Measurements from ENCODE around the gene GTF3C4.

DNA sequence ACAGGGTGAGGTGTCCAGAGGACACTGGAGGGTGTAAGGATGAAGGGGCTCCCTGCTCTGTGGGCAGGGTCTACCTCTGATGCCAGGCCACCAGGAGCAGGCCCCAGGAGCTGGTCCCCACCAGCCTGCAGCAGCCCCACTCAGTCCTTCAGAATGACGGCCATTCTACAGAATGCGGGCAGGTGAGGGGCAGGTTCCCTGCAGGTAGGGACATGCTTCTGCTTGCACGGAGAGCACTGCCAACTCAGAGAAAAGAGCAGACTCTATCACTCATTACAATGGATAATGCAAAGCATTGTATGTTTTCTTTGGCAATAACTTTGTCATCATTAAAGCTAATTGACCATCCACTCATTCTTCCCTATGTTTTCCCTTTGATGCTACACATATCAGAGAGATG, 39.5 kb upstream of the GTF3C4 start:
- TF ChIP-seq, protein P1, sequence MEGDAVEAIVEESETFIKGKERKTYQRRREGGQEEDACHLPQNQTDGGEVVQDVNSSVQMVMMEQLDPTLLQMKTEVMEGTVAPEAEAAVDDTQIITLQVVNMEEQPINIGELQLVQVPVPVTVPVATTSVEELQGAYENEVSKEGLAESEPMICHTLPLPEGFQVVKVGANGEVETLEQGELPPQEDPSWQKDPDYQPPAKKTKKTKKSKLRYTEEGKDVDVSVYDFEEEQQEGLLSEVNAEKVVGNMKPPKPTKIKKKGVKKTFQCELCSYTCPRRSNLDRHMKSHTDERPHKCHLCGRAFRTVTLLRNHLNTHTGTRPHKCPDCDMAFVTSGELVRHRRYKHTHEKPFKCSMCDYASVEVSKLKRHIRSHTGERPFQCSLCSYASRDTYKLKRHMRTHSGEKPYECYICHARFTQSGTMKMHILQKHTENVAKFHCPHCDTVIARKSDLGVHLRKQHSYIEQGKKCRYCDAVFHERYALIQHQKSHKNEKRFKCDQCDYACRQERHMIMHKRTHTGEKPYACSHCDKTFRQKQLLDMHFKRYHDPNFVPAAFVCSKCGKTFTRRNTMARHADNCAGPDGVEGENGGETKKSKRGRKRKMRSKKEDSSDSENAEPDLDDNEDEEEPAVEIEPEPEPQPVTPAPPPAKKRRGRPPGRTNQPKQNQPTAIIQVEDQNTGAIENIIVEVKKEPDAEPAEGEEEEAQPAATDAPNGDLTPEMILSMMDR (IDR thresholded peaks at IDR 0.05) = no peak
- TF ChIP-seq POLR2A (IDR thresholded peaks at IDR 0.05) = no peak

Data from testis (tissue), 2 donors.